ENCODE measurements around the gene MINDY3.
A peak's percentile ranks its signal among the peaks of the same experiment; 100 is the strongest.
"Not testable (repeated sequence)": the region's sequence is repeated elsewhere in the genome, so short reads cannot be mapped to it uniquely, and the experiment has no call there.

The MINDY3 gene

GRCh38 chr10:15879663-15880062, 19.4 kb upstream of the MINDY3 start:
- no peak for DNase-seq (ENCODE audit: low read depth)
- no peak overlapping the region for H3K4me3 ChIP-seq (ENCODE audit: low read length)
- no peak for TF ChIP-seq CTCF (conservative IDR thresholded peaks at IDR 0.05; ENCODE audit: low read length)

- H3K4me3 ChIP-seq (ENCODE audit: low read length), result no peak overlapping the region
- peak; percentile 42 for DNase-seq (ENCODE audit: low read depth)
- peak; percentile 76 for TF ChIP-seq CTCF (conservative IDR thresholded peaks at IDR 0.05; ENCODE audit: low read length)
These were observed 18.8 kb upstream of the MINDY3 start for GRCh38 chr10:15879058-15879457.

GRCh38 chr10:15877836-15878576, 17.7 kb upstream of the MINDY3 start:
- TF ChIP-seq CTCF (conservative IDR thresholded peaks at IDR 0.05; ENCODE audit: low read length), result no peak
- no peak overlapping the region for H3K4me3 ChIP-seq (ENCODE audit: low read length)
- no peak for DNase-seq (ENCODE audit: low read depth)

GRCh38 chr10:15876274-15876673, 16.0 kb upstream of the MINDY3 start:
- H3K4me3 ChIP-seq (ENCODE audit: low read length); DNase-seq (ENCODE audit: low read depth): not testable (repeated sequence)

GRCh38 chr10:15872645-15873044, 12.3 kb upstream of the MINDY3 start:
- DNase-seq (ENCODE audit: low read depth), result not testable (repeated sequence)

GRCh38 chr10:15871823-15872222, 11.5 kb upstream of the MINDY3 start:
- H3K4me3 ChIP-seq (ENCODE audit: low read length), result no peak overlapping the region
- DNase-seq (ENCODE audit: low read depth), result no peak
- no peak for TF ChIP-seq CTCF (conservative IDR thresholded peaks at IDR 0.05; ENCODE audit: low read length)

More at GRCh38 chr10:15872645-15873044, 12.3 kb upstream of the MINDY3 start:
- H3K4me3 ChIP-seq (ENCODE audit: low read length), result not testable (repeated sequence)

GRCh38 chr10:15869935-15870334, 9.6 kb upstream of the MINDY3 start:
- no peak overlapping the region for H3K4me3 ChIP-seq (ENCODE audit: low read length)
- TF ChIP-seq CTCF (conservative IDR thresholded peaks at IDR 0.05; ENCODE audit: low read length), result no peak
- DNase-seq (ENCODE audit: low read depth), result no peak

- peak; percentile 16 for DNase-seq (ENCODE audit: low read depth)
- TF ChIP-seq CTCF (conservative IDR thresholded peaks at IDR 0.05; ENCODE audit: low read length), result no peak
- H3K4me3 ChIP-seq (ENCODE audit: low read length), result no peak overlapping the region
These were observed 7.7 kb upstream of the MINDY3 start for GRCh38 chr10:15868006-15868405.
